Endothelial cell (in vitro differentiated cells): Measurements from ENCODE around the gene SPRR5. TPM values are rescaled to one million over a fixed set of nuclear protein-coding genes. Genes with fewer than 3 reads are reported as not detected.

Experiments used
- DNase-seq: peaks from one replicate; pipeline ENCODE4 v3.0.0; 2021; ENCODE audit warnings: low spot score
- H3K27ac Mint-ChIP-seq: one replicate; pipeline ENCODE4 v1.8.0; 2021; ENCODE audit warnings: mixed read lengths, inconsistent platforms; ENCODE audit not compliant: unreplicated experiment
- H3K27me3 Mint-ChIP-seq: one replicate; pipeline ENCODE4 v1.8.0; 2021; ENCODE audit warnings: mild to moderate bottlenecking, moderate library complexity, mixed read lengths, inconsistent platforms; ENCODE audit not compliant: unreplicated experiment
- H3K36me3 Mint-ChIP-seq: one replicate; pipeline ENCODE4 v1.8.0; 2021; ENCODE audit warnings: mild to moderate bottlenecking, low read depth, mixed read lengths, inconsistent platforms; ENCODE audit not compliant: unreplicated experiment
- H3K4me1 Mint-ChIP-seq: one replicate; pipeline ENCODE4 v1.8.0; 2021; ENCODE audit warnings: mild to moderate bottlenecking, mixed read lengths, inconsistent platforms; ENCODE audit not compliant: unreplicated experiment
- H3K4me3 Mint-ChIP-seq: one replicate; pipeline ENCODE4 v1.8.0; 2021; ENCODE audit warnings: mild to moderate bottlenecking, mixed read lengths, inconsistent platforms; ENCODE audit not compliant: unreplicated experiment
- H3K9me3 Mint-ChIP-seq: one replicate; pipeline ENCODE4 v1.8.0; 2021; ENCODE audit warnings: mixed read lengths, inconsistent platforms; ENCODE audit not compliant: unreplicated experiment
- total RNA-seq: library from RNA; stranded (reverse); fragmentation: NEBNext Ultra II Directional; extraction: Animal tissue kit (Norgen Biotek cat#: 25700); gene quantifications from one replicate; pipeline ENCODE4 v1.2.1, GENCODE V29; 2021; ENCODE audit not compliant: unreplicated experiment
- TF ChIP-seq, protein P1 (sequence below): fragments of 200-600 bp; sonication (generic); IDR thresholded peaks from one replicate; pipeline ENCODE4 v1.5.0; 2021; ENCODE audit warnings: antibody characterized with exemption; ENCODE audit not compliant: unreplicated experiment

The SPRR5 gene
- total RNA-seq, 1 donor from 2014 or later = not detected

DNA sequence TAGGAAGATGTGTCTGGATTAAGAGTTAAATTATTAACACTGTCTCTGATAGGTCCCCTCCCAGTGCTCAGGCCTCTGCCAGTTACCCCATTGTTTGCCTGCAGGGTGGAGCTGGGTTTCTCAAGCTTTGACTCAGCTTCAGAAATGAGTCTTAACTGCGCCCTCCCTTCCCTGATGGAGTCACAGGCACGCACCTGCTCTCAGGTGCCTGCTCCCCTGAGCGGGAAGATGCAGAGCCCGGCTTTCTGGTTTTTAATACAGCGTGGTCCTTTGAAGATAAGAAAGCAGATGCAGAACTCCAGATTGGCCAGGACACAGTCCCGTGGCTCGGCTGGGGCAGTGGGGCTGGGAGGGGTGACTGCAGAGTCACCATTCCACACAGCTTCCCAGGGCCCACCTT is 20.2 kb downstream of the SPRR5 start:
- no peaks in the 10 kb centered on the region for H3K4me1 Mint-ChIP-seq
- H3K4me3 Mint-ChIP-seq = no peak overlapping the region
- H3K27me3 Mint-ChIP-seq = peaks cover 7% of the 10 kb centered on the region
- no peaks in the 10 kb centered on the region for H3K9me3 Mint-ChIP-seq
- no peak overlapping the region for H3K27ac Mint-ChIP-seq
- TF ChIP-seq, protein P1, sequence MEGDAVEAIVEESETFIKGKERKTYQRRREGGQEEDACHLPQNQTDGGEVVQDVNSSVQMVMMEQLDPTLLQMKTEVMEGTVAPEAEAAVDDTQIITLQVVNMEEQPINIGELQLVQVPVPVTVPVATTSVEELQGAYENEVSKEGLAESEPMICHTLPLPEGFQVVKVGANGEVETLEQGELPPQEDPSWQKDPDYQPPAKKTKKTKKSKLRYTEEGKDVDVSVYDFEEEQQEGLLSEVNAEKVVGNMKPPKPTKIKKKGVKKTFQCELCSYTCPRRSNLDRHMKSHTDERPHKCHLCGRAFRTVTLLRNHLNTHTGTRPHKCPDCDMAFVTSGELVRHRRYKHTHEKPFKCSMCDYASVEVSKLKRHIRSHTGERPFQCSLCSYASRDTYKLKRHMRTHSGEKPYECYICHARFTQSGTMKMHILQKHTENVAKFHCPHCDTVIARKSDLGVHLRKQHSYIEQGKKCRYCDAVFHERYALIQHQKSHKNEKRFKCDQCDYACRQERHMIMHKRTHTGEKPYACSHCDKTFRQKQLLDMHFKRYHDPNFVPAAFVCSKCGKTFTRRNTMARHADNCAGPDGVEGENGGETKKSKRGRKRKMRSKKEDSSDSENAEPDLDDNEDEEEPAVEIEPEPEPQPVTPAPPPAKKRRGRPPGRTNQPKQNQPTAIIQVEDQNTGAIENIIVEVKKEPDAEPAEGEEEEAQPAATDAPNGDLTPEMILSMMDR = no peak
- no peaks in the 10 kb centered on the region for H3K36me3 Mint-ChIP-seq
- DNase-seq = no peak

DNA sequence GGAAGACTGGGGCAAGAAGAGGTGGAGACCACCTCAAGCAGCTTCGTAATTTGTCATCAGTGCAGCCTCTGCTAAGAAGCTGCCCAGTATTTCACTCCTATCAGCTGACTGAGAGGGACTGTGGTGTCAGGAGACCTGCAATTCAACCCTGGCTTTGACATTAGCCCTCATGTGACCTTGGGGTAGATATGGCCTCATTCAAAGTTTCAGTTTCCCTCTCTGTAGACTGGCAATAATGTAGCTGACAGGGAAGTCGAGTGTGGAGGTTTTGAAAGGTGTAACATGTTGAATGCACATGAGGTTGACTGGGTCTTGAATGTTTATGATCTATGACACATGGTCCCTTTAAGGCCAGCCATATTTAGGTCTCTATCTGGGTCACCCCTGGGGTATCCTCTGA is 21.2 kb downstream of the SPRR5 start:
- peaks cover 7% of the 10 kb centered on the region for H3K27me3 Mint-ChIP-seq
- H3K36me3 Mint-ChIP-seq = no peaks in the 10 kb centered on the region
- H3K4me3 Mint-ChIP-seq = no peak overlapping the region
- no peaks in the 10 kb centered on the region for H3K9me3 Mint-ChIP-seq
- H3K4me1 Mint-ChIP-seq = no peaks in the 10 kb centered on the region
- DNase-seq = no peak
- TF ChIP-seq, protein P1 = no peak
- H3K27ac Mint-ChIP-seq = no peak overlapping the region

DNA sequence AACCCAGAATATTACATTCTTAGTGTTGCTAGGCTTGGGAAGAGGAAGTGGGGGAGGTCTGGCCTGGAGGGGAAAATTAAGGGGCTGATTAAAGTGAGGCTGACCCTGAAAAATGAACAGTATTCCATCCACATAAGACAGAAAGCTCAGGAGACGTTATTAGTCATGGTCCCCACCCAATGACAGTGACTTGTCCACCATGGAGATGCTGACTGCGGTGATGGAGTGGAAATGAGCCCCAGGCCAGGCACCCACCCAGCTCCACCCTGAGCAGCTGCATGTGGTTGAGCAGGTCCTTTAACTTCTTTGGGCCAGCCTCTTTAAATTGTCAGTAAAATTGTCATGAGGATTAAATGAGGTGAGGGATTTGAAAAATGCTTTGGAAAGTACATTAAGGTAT is 22.0 kb downstream of the SPRR5 start:
- TF ChIP-seq, protein P1 = no peak
- no peaks in the 10 kb centered on the region for H3K9me3 Mint-ChIP-seq
- DNase-seq = no peak
- no peaks in the 10 kb centered on the region for H3K4me1 Mint-ChIP-seq
- peaks cover 7% of the 10 kb centered on the region for H3K27me3 Mint-ChIP-seq
- H3K27ac Mint-ChIP-seq = no peak overlapping the region
- H3K36me3 Mint-ChIP-seq = no peaks in the 10 kb centered on the region
- H3K4me3 Mint-ChIP-seq = no peak overlapping the region

DNA sequence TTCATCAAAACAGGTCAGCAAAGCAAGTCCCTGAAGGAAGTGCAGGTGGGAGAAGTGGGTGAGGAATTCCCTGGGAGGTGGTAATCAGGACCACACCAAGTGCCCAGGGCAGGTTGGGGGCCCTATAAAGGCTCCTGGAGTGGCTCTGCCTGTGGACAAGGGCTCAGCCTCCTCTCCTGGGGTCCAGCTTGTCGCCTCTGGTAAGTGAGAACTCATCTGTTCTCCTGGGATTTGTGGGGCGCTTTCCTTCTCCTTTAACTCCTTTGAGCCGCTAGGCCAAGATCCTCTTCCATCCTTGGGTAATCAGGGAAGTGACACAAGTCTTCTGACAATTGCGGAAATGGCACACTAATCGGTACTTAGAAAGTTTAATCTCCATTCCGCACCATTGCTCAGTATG is 23.5 kb downstream of the SPRR5 start, which contains the start of gene SPRR4:
Gene SPRR4 (plus strand): TSS at position 154 of the 400 bp plus-strand sequence. CDS start 1,243 bp downstream, outside the sequence.
- H3K4me3 Mint-ChIP-seq = no peak within 1 kb of the TSS
- no peak within 1 kb of the TSS for H3K27ac Mint-ChIP-seq
- H3K36me3 Mint-ChIP-seq = no peaks in the 10 kb centered on the region
- peaks cover 2% of the 10 kb centered on the region for H3K27me3 Mint-ChIP-seq
- no peaks in the 10 kb centered on the region for H3K9me3 Mint-ChIP-seq
- no peak for DNase-seq
- TF ChIP-seq, protein P1 = no peak
- no peaks in the 10 kb centered on the region for H3K4me1 Mint-ChIP-seq

DNA sequence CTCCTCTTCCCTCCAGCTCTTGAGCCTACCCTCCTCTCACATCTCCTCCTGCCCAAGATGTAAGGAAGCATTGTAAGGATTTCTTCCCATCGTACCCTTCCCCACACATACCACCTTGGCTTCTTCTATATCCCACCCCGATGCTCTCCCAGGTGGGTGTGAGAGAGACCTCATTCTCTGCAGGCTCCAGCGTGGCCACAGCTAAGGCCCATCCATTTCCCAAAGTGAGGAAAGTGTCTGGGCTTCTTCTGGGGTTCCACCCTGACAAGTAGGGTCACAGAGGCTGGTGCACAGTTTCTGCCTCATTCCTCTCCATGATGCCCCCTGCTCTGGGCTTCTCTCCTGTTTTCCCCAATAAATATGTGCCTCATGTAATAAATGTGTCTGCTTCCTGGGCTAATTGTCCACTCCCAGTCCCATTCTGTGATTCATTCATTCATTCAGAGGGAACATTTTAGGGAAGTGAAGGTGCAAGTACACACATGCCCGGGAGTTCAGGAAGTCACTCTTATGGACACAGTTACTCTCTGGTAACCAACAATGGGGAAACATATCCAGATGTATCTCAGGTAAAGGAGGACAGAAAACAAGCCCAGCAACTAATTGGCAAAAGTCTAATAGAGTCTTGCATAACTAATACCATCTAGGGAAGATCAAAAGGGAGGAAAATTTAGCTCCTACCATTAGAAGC is 25.3 kb downstream of the SPRR5 start:
- Mint-ChIP-seq H3K27ac (no peak overlapping the region), H3K36me3 (no peaks in the 10 kb centered on the region), H3K9me3 (no peaks in the 10 kb centered on the region), H3K4me1 (no peaks in the 10 kb centered on the region), H3K27me3 (peaks cover 2% of the 10 kb centered on the region), H3K4me3 (no peak overlapping the region)
- DNase-seq = no peak
- TF ChIP-seq, protein P1 = no peak
